ENCODE measurements around the gene MICOS13.

The MICOS13 gene

GRCh38 chr19:5686647-5687359, 6.5 kb upstream of the MICOS13 start:
- DNase-seq, result peak; percentile 96

- DNase-seq, result no peak
Measured at GRCh38 chr19:5686326-5686646, 6.0 kb upstream of the MICOS13 start.

GRCh38 chr19:5684694-5685430, 4.5 kb upstream of the MICOS13 start:
- DNase-seq, result no peak

GRCh38 chr19:5683177-5683886, 3.0 kb upstream of the MICOS13 start:
- no peak for DNase-seq

- no peak for DNase-seq
Measured at GRCh38 chr19:5682107-5682482, 1.8 kb upstream of the MICOS13 start.

GRCh38 chr19:5681391-5682106, 1.2 kb upstream of the MICOS13 start:
- DNase-seq, result no peak

GRCh38 chr19:5680084-5680436, 256 bp downstream of the MICOS13 start:
- DNase-seq, result no peak

- no peak for DNase-seq
Measured at GRCh38 chr19:5679289-5680083, 830 bp downstream of the MICOS13 start.

- DNase-seq, result no peak
Measured at GRCh38 chr19:5678071-5678718, 2.1 kb downstream of the MICOS13 start.

- no peak for DNase-seq
Measured at GRCh38 chr19:5677580-5677979, 2.7 kb downstream of the MICOS13 start.

GRCh38 chr19:5677136-5677535, 3.2 kb downstream of the MICOS13 start:
- DNase-seq, result no peak

GRCh38 chr19:5676772-5677105, 3.6 kb downstream of the MICOS13 start:
- no peak for DNase-seq

- DNase-seq, result no peak
Measured at GRCh38 chr19:5676105-5676771, 4.1 kb downstream of the MICOS13 start.

GRCh38 chr19:5674714-5675113, 5.6 kb downstream of the MICOS13 start:
- no peak for DNase-seq

GRCh38 chr19:5673752-5674151, 6.6 kb downstream of the MICOS13 start:
- DNase-seq, result no peak

- no peak for DNase-seq
Measured at GRCh38 chr19:5672708-5673459, 7.4 kb downstream of the MICOS13 start.

- DNase-seq, result no peak
Measured at GRCh38 chr19:5671600-5671999, 8.7 kb downstream of the MICOS13 start.

- no peak for DNase-seq
Measured at GRCh38 chr19:5669212-5669611, 11.1 kb downstream of the MICOS13 start.

GRCh38 chr19:5667751-5668271, 12.5 kb downstream of the MICOS13 start:
- no peak for DNase-seq

GRCh38 chr19:5666921-5667610, 13.2 kb downstream of the MICOS13 start:
- no peak for DNase-seq

All from activated naive CD4-positive, alpha-beta T cell treated with anti-CD3 and anti-CD28 coated beads, Interleukin-2, amount 50 U/mL, for 16 hours (primary cell).